ENCODE data around the gene ZNF763. TPM values are rescaled to one million over a fixed set of nuclear protein-coding genes. Genes with fewer than 3 reads are reported as not detected.
A peak's percentile ranks its signal among the peaks of the same experiment; 100 is the strongest.
"Not testable (repeated sequence)": the region's sequence is repeated elsewhere in the genome, so short reads cannot be mapped to it uniquely, and the experiment has no call there.

The ZNF763 gene
- total RNA-seq (1 to 10 TPM; 2.0 to 2.3 TPM), polyA plus RNA-seq (2.5 TPM)

GRCh38 chr19:11964858-11965645 is at the start of gene ZNF763:
Gene ZNF763 (plus strand): TSS chr19:11965040. CDS start chr19:11965209, 169 bp downstream.
- H3K27ac Mint-ChIP-seq, result peak within 1 kb of the TSS; percentile 89 to 98 (median 95)
- CTCF ChIA-PET, result interaction anchor here (0.6 to 5.8 kb wide), 11 partner anchors 10 to 194 kb away, joined by 3 to 126 read pairs (median 4); partner anchors contain the start of genes ZNF491 and ZNF700
- Histone ChIP-seq H3K36me3 (ENCODE audit: insufficient read depth, low read length) (no peaks in the 10 kb centered on the region), H3K4me1 (ENCODE audit: insufficient read depth, low read length) (peaks cover 16% of the 10 kb centered on the region), H3K27me3 (ENCODE audit: insufficient read depth, low read length, poor library complexity, severe bottlenecking) (no peaks in the 10 kb centered on the region), H3K4me3 (ENCODE audit: low read length) (peak within 1 kb of the TSS; percentile 100), H3K27ac (ENCODE audit: low read depth, low read length) (peak within 1 kb of the TSS; percentile 91), H3K9me3 (ENCODE audit: low read length) (no peaks in the 10 kb centered on the region)
- H3K4me3 Mint-ChIP-seq, result peak within 1 kb of the TSS; percentile 90 to 98 (median 97)
- POLR2A ChIA-PET, result interaction anchor here (1.0 to 2.1 kb wide), 3 partner anchors 23 to 41 kb away, joined by 6 to 21 read pairs (median 10); partner anchors contain the start of gene ZNF700
- peaks cover 0 to 3% (median 0%) of the 10 kb centered on the region in 5 donors for H3K9me3 Mint-ChIP-seq
- H3K4me1 Mint-ChIP-seq, result peaks cover 26 to 30% (median 29%) of the 10 kb centered on the region in 3 donors
- DNase-seq, result peak; percentile 82 to 92 (median 85)
- no peaks in the 10 kb centered on the region for H3K27me3 Mint-ChIP-seq
- peaks cover 6 to 13% (median 7%) of the 10 kb centered on the region in 3 donors for H3K36me3 Mint-ChIP-seq

DNA sequence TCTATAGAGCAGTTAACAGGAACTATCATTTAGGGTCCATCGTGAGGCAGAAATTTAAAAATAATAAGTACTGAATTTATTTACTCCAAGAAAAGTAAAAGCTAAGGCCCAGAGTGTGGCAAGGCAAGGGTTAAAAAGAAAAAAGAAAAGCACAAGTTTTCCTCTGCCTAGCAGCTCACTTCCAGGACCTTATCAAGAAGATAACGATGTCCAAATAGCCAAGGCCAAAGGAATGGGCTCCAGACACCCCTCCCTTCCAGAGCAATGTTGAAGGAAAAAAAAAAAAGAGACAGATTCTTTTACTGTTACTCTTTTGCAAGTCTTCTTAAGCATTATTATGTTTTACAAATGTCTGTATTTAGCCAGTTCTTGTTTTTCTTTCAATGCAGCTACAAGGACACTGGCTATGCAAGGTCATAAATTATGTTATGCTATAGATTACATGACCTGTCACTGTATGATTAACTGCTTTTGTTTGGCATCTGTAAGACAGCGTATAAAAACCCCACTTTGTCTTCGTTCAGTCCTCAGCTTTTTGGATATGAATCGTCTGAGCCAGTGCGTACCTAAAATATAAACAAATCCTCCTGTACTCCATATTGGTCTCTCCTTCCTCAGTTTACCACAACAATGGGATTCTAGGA is 42.9 kb upstream of the ZNF763 start:
- Histone ChIP-seq H3K9me3 (ENCODE audit: low read length) (no peaks in the 10 kb centered on the region), H3K4me1 (ENCODE audit: insufficient read depth, low read length) (peaks cover 16% of the 10 kb centered on the region), H3K27me3 (ENCODE audit: insufficient read depth, low read length, poor library complexity, severe bottlenecking) (no peaks in the 10 kb centered on the region), H3K27ac (ENCODE audit: low read depth, low read length) (no peak overlapping the region), H3K36me3 (ENCODE audit: insufficient read depth, low read length) (no peaks in the 10 kb centered on the region), H3K4me3 (ENCODE audit: low read length) (no peak overlapping the region)
- Mint-ChIP-seq H3K36me3 (peaks cover 0 to 10% (median under 1%) of the 10 kb centered on the region in 3 donors), H3K27ac (no peak overlapping the region), H3K27me3 (peaks cover 0 to 2% of the 10 kb centered on the region in 2 donors), H3K4me1 (peaks cover 28 to 34% (median 30%) of the 10 kb centered on the region in 3 donors), H3K9me3 (peaks cover 0 to 2% (median 0%) of the 10 kb centered on the region in 5 donors), H3K4me3 (peak overlapping the region in 1 of 7 donors; percentile 46)
- no peak for DNase-seq
- POLR2A ChIA-PET, result interaction anchor here (0.5 to 0.7 kb wide), 2 partner anchors 72 to 164 kb away, joined by 3 to 4 read pairs; no protein-coding TSS in a partner anchor
- CTCF ChIA-PET, result interaction anchor here (1.1 to 9.3 kb wide), 7 partner anchors 38 to 219 kb away, joined by 3 to 130 read pairs (median 16); partner anchors contain the start of genes ZNF20, ZNF491 and ZNF763

DNA sequence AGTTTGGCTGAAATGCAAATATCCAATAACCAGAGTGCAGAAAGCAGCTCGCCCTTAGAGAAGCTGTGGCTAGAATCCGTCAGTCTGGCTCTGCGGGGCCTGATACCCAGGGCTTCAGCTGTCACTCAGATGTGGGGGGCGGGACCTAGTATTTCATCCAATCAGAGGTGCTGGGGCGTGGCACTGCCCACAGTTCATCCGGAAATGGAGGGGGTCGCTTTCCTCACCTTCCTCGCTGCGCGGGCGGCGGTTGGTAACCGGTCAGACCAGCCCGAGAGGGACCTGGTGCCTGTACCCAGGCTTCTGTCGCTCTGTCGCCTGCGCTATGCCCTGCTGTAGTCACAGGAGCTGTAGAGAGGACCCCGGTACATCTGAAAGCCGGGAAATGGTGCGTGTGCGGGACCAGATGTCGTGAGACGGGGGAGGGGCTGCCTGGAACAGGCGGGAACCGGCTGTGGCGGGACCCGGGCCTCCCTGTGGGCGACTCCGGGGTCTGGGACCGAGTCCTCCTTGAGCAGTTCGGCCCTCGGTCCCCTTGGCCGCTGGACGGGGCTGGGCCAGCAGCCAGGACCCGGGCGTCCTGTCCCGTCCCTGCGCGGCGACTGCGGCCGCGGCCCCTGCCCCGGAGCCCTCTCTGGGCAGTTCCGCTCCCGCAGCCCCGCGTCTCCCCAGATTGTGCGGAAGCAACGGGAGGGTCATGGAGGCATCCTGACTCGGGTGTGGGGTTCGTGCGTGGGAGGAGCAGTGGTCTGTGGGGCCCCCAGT is 39.8 kb upstream of the ZNF763 start, which contains the start of gene ZNF700:
Gene ZNF700, plus strand, starts transcription at position 222 of the 765 bp plus-strand sequence. Its CDS starts 104 bp downstream, at position 326.
- Histone ChIP-seq H3K27me3 (ENCODE audit: insufficient read depth, low read length, poor library complexity, severe bottlenecking) (no peaks in the 10 kb centered on the region), H3K27ac (ENCODE audit: low read depth, low read length) (peak within 1 kb of the TSS; percentile 87), H3K4me1 (ENCODE audit: insufficient read depth, low read length) (peaks cover 17% of the 10 kb centered on the region), H3K4me3 (ENCODE audit: low read length) (peak within 1 kb of the TSS; percentile 93), H3K9me3 (ENCODE audit: low read length) (no peaks in the 10 kb centered on the region), H3K36me3 (ENCODE audit: insufficient read depth, low read length) (no peaks in the 10 kb centered on the region)
- Mint-ChIP-seq H3K27ac (peak within 1 kb of the TSS; percentile 96 to 99 (median 98)), H3K36me3 (peaks cover 0 to 22% (median 3%) of the 10 kb centered on the region in 3 donors), H3K27me3 (peaks cover 0 to 2% of the 10 kb centered on the region in 2 donors), H3K4me3 (peak within 1 kb of the TSS; percentile 93 to 99 (median 97)), H3K4me1 (peaks cover 45 to 55% (median 47%) of the 10 kb centered on the region in 3 donors), H3K9me3 (no peaks in the 10 kb centered on the region)
- peak; percentile 86 to 94 (median 90) for DNase-seq
- POLR2A ChIA-PET, result interaction anchor here (0.6 to 2.8 kb wide), 4 partner anchors 39 to 225 kb away, joined by 3 to 26 read pairs (median 6); partner anchors contain the start of gene ZNF763
- CTCF ChIA-PET, result interaction anchor here (0.9 to 9.3 kb wide), 13 partner anchors 20 to 440 kb away, joined by 3 to 130 read pairs (median 11); partner anchors contain the start of genes ZNF20, ZNF442, ZNF491 and ZNF763

DNA sequence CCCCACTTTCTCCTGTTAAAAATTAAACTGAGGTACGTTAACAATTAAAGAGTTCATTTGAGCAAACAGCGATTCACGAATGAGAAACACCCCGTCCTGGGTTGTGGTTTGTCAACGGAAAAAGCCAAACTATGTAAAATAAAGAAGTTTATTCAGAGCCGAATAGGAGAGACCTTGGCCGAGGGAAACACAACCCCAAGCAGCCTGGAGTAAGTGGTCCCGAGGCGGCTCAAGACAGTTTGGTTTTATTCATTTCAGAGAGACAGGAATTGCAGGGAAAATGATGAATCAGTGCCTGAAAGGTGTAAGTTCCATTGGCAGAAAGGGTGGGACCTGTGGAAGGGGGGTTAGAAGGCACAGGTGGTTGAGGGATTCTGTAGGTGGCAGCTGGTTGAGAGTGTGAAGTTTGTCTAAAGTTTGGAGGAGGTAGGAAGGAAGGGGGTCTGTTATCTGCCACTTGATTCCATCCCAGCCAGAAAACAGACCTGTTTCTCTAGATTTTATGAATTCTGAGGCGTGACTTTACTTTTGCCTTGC is 39.1 kb upstream of the ZNF763 start:
- peak in 1 of 5 donors; percentile 17 for DNase-seq
- H3K27me3 Mint-ChIP-seq; H3K9me3 ChIP-seq (ENCODE audit: low read length); H3K9me3 Mint-ChIP-seq; H3K27me3 ChIP-seq (ENCODE audit: insufficient read depth, low read length, poor library complexity, severe bottlenecking); H3K36me3 ChIP-seq (ENCODE audit: insufficient read depth, low read length): not testable (repeated sequence)
- H3K27ac Mint-ChIP-seq, result peak overlapping the region; percentile 80 to 98 (median 91)
- peaks cover 0 to 22% (median 3%) of the 10 kb centered on the region in 3 donors for H3K36me3 Mint-ChIP-seq
- peaks cover 17% of the 10 kb centered on the region for H3K4me1 ChIP-seq (ENCODE audit: insufficient read depth, low read length)
- H3K27ac ChIP-seq (ENCODE audit: low read depth, low read length), result peak overlapping the region; percentile 87
- POLR2A ChIA-PET, result interaction anchor here (1.0 to 2.8 kb wide), 3 partner anchors 38 to 212 kb away, joined by 3 to 26 read pairs (median 10); partner anchors contain the start of gene ZNF763
- peak overlapping the region; percentile 83 to 99 (median 93) for H3K4me3 Mint-ChIP-seq
- peaks cover 50 to 62% (median 50%) of the 10 kb centered on the region in 3 donors for H3K4me1 Mint-ChIP-seq
- CTCF ChIA-PET, result interaction anchor here (3.3 to 9.3 kb wide), 2 partner anchors 38 to 63 kb away, joined by 21 to 130 read pairs; partner anchors contain the start of gene ZNF763
- H3K4me3 ChIP-seq (ENCODE audit: low read length), result peak overlapping the region; percentile 93

DNA sequence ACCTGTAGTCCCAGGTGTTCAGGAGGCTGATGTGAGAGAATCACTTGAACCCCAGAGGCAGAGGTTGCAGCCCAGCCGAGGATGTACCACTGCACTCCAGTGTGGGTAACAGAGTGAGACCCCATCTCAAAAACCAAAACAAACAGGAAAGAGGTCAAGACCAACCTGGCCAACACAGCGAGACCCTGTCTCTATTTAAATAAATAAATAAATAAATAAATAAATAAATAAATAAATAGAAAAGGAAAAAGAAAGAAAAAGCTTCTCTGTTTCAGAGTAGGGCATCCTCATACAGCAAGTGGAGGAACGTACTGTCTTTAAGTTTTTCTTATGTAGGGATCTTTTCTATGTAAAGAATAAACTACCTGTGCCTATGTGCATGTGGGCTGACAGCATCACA is 37.6 kb upstream of the ZNF763 start:
- Mint-ChIP-seq H3K9me3 (no peaks in the 10 kb centered on the region), H3K27me3 (peaks cover 0 to 2% of the 10 kb centered on the region in 2 donors), H3K27ac (peak overlapping the region in 4 of 8 donors; percentile 39 to 60 (median 42)), H3K4me1 (peaks cover 56 to 74% (median 61%) of the 10 kb centered on the region in 3 donors), H3K4me3 (peak overlapping the region in 1 of 7 donors; percentile 99), H3K36me3 (peaks cover 3 to 30% (median 8%) of the 10 kb centered on the region in 3 donors)
- no peak overlapping the region for H3K27ac ChIP-seq (ENCODE audit: low read depth, low read length)
- no peak for DNase-seq
- POLR2A ChIA-PET, result no interaction called here
- no peaks in the 10 kb centered on the region for H3K36me3 ChIP-seq (ENCODE audit: insufficient read depth, low read length)
- no peaks in the 10 kb centered on the region for H3K27me3 ChIP-seq (ENCODE audit: insufficient read depth, low read length, poor library complexity, severe bottlenecking)
- no peaks in the 10 kb centered on the region for H3K9me3 ChIP-seq (ENCODE audit: low read length)
- CTCF ChIA-PET, result interaction anchor here (0.8 to 9.3 kb wide), 2 partner anchors 62 to 214 kb away, joined by 4 to 130 read pairs; no protein-coding TSS in a partner anchor
- no peak overlapping the region for H3K4me3 ChIP-seq (ENCODE audit: low read length)
- H3K4me1 ChIP-seq (ENCODE audit: insufficient read depth, low read length), result peaks cover 17% of the 10 kb centered on the region

DNA sequence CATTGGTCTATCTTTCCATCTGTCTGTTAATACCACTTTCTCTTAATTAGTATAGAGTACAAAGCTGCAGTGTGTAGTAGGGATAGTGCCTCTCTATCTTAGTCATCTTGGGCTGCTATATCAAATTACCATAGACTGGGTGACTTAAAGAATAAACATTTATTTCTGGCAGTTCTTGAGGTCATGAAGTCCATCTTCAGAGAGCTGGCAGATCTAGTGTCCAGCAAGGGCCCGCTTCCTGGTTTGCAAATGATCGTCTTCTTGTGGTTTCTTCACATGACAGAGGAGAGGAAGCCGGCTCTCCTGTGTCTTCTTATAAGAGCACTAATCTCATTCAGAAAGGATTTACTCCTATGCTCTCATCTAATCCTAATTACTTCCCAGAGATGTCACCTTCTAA is 33.8 kb upstream of the ZNF763 start:
- CTCF ChIA-PET, result no interaction called here
- Mint-ChIP-seq H3K27me3 (peaks cover 0 to 2% of the 10 kb centered on the region in 2 donors), H3K9me3 (peaks cover 0 to 17% (median 7%) of the 10 kb centered on the region in 5 donors), H3K4me1 (peaks cover 36 to 73% (median 48%) of the 10 kb centered on the region in 3 donors), H3K36me3 (peaks cover 7 to 41% (median 27%) of the 10 kb centered on the region in 3 donors), H3K27ac (peak overlapping the region in 4 of 8 donors; percentile 14 to 79 (median 57)), H3K4me3 (peak overlapping the region in 1 of 7 donors; percentile 53)
- Histone ChIP-seq H3K9me3 (ENCODE audit: low read length) (no peaks in the 10 kb centered on the region), H3K4me1 (ENCODE audit: insufficient read depth, low read length) (peaks cover 7% of the 10 kb centered on the region), H3K27ac (ENCODE audit: low read depth, low read length) (no peak overlapping the region), H3K4me3 (ENCODE audit: low read length) (no peak overlapping the region), H3K36me3 (ENCODE audit: insufficient read depth, low read length) (no peaks in the 10 kb centered on the region), H3K27me3 (ENCODE audit: insufficient read depth, low read length, poor library complexity, severe bottlenecking) (no peaks in the 10 kb centered on the region)
- POLR2A ChIA-PET, result no interaction called here
- DNase-seq, result no peak

Measured in CD8-positive, alpha-beta memory T cell (primary cell).